GM20431 (cell line): ENCODE results near the gene C5orf52.
"Not testable (repeated sequence)": the region's sequence is repeated elsewhere in the genome, so short reads cannot be mapped to it uniquely, and the experiment has no call there.

ENCODE experiments used
- in situ Hi-C: fragments of 300-500 bp; cut with MseI, MboI; formaldehyde crosslinking; loops from one replicate; pipeline ENCODE4 v1.15.0; 2020; ENCODE audit warnings: low sequenced_read_pairs; ENCODE audit not compliant: unreplicated experiment

C5orf52 gene

DNA sequence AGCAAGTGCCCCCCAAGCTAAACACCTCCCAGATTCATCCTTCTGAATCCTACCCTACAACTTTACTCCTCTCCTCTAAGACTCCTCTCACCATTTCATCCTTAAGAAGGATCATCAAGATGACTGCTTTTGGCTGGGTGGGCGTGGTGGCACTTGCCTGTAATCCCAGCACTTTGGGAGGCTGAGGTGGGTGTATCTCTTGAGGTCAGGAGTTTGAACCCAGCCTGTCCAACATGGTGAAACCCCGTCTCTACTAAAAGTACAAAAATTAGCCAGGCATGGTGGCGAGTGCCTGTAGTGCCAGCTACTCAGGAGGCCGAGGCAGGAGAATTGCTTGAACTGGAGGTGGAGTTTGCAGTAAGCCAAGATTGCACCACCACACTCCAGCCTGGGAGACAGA is 3.0 kb downstream of the C5orf52 start:
- in situ Hi-C loops: not testable (repeated sequence)

DNA sequence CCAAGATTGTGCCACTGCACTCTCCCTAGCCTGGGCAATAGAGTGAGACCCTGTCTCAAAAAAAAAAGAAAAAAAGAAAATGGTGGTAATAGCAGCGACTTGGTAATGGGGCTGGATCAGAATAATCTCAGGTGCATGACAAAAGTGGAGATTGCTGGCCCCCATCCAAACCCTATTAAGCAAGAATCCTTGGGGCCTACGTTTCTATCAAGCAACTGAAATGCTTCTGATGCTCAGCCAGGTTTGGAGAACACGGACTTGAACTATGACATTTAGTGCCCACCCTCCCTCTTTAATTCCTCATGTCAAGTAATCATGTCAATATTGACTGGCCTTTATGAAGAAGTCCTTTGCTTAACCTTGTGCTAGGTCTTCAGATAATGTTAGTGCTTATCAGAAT is 6.6 kb downstream of the C5orf52 start:
- in situ Hi-C loops: no loop called here

DNA sequence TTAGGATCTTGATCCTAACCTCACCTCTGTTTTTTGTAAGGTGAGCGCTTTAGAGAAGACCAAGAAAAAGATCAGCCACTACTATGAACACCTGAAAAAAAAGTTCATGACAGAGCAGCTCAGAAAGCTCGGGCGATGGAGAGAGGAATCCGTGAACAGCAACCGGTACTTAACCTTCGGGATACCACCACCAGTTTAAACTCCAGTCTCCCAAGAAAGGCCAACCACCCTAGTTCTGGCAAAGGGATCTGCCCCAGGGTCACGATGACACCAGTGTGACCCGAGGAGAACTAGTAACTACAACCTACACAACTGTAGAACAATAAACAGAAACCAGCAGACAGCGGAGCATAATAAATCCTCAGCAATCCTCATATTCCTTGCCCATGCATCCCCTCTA is 8.5 kb downstream of the C5orf52 start:
- in situ Hi-C loops: no loop called here

DNA sequence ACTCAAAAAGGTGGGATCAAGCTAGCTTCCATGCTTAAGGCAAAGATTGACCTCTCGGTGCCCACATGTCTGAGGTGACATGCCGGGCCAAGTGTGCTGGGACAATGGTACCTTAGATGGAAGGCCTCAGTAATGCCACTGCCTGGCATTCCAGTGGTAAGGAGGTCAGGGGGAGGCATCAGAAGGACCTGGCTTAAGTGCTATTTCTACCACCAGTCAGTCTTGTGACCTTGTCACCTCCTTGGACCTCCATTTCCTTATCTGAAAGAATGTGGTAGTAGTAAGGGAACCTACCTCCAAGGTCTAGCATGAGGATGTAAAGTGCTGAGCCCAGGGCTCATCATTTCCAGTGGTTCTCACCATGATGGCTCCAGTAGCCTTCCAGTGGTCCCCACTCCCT is 8.9 kb downstream of the C5orf52 start:
- in situ Hi-C loops: no loop called here

DNA sequence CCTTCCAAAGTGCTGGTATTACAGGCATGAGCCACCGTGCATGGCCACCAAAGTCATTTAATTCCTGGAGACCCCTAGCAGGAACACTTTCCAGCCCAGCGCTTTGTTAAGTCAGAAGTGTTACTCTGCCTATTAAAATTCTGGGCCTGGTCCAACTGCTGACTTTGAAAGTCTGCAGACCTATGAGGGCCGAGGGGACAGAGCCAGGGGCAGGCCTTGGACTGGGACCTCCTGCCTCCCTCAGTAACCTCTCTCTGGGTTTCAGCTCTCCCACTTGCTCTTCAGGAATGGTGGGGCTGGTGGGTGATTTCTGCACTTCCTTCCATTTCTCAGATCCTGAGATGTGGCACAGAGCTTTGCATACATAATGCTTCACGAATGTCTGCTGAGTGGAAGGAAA is 9.7 kb downstream of the C5orf52 start:
- in situ Hi-C loops: no loop called here

DNA sequence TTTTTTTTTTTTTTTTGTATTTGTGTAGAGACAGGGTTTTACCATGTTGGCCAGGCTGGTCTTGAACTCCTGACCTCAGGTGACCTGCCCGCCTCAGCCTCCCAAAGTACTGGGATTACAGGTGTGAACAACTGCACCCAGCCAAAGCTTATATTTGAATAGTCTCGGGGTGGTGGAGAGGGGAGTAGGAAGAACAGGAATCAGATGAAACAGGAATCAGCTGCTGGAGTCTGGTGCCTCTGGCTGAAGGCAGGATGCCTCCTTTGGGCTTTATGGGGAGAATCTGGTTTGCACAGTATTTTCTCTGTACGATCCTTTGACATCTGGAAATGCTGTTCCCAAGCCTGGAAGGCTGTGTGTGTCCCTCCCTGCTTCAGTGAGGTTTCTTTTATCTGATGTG is 10.9 kb downstream of the C5orf52 start:
- in situ Hi-C loops: no loop called here

DNA sequence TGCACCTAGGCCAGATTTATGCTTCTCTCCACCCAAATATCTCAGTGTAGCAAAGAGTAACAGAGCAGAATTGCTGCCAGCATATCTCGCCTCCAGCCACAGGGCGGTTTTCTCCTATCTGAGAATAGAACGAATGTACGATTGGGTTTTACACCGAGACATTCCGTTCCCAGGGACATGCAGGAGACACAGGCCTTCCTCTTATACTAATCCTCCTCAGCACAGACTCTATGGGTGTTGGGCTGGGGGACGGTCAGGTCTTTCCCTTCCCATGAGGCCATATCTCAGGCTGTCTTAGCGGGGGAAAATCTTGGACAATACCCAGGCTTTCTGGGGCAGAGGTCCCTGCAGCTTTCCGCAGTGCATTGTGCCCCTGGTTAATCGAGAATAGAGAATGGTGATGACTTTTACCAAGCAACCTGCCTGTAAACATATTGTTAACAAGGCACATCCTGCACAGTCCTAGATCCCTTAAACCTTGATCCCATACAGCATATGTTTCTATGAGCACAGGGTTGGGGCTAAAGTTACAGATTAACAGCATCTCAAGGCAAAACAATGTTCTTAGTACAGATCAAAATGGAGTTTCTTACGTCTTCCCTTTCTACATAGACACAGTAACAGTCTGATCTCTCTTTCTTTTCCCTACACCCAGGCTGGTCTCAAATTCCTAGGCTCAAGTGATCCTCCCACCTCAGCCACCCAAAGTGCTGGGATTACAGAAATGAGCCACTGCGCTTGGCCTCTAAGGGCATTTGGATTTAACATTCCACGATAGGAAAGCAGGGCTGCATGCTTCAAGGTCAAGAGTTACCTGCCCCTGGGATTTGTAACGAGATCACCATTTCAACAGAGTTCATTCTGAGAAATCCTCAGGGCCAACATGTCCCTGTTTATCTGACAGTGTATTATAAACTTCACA is 15.2 kb downstream of the C5orf52 start:
- in situ Hi-C loops: not testable (repeated sequence)

DNA sequence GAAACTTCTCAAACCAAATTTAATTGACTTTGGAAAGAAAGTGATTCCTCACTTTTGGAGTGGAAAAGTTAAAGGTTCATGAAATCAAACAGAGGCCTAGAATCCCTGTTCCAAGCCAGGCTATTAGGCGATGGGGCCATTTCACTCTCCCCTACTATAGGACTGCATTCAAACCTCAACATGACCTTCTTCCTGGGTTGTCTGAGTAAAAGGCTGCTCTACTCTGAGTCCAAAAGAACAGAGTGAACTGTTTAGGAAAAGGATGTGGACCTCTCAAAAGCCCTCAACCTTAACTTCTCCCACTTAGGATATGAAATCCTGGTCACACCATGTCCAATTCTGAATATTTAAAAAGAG is 15.8 kb downstream of the C5orf52 start:
- in situ Hi-C loops: no loop called here

DNA sequence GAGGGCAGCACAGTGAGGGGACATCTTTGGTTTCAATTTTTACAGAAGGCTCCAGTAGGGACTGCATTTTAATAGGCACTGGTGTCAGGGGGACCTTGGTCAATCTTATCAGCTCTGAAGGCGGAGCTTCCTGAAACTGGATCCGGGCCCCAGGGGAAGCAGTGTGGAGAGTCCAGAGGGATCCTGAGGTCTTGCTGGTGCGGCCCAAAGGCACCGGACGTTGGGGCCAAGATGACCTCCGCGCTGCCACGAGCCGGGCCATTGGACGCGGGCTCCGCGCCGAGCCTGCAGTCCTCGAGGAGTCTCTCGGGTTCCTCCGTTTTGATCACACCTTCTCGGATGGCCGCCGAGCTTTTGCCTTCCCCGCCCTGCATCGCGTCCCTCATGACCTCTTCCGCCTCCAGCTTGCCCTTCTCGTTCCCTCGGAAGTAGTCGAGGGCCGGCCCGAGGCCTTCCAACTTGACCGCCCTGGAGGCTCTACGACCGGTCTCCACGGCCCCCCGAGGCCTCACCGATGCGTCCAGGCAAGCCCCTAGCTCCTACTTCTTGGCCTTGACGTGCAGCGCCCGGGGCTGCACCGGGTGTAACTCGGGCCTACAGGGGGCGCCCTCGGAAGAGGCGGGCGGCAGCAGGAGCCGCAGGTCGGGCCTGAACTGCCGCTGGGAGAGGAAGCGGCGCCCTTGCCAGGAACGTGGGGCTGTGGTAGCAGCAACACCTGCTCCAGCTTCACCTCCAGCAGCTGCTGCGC is 18.8 kb downstream of the C5orf52 start:
- in situ Hi-C loops: no loop called here

DNA sequence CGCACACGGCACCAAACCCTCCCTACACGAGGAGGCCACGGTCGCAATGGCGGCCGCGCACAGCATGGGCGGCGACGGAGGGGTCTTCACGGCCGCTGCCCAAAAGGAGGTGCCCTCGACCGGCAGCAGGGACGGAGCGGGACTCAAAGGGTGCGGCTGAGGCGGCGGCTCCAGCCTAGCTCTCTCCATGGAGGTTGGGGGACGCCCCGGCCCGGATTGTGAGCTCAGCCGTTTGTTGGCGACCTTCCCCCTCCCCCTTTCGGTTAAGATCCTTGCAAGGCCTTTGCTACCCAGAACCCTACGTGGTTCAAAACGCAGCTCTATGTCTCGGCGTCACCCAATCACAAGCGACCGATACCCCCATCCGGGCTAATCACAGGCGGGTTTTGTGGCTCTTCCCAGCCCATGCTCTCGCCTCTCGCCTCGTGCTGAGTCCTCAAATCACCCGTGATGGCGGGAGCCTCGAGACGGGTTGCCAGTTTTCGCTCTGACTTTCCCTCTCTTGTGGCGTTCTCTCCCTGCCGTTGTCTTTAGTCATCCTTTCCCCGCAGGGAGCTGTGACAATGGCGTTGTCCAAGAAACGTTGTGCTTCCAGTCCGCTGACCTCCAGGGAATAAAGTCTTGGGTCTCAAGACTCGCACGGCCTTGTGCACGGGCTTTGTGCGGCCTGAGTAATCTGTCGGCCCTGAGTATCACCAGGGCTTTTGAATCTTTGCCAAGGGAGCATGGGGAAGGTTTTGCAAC is 19.5 kb downstream of the C5orf52 start:
- in situ Hi-C loops: no loop called here

DNA sequence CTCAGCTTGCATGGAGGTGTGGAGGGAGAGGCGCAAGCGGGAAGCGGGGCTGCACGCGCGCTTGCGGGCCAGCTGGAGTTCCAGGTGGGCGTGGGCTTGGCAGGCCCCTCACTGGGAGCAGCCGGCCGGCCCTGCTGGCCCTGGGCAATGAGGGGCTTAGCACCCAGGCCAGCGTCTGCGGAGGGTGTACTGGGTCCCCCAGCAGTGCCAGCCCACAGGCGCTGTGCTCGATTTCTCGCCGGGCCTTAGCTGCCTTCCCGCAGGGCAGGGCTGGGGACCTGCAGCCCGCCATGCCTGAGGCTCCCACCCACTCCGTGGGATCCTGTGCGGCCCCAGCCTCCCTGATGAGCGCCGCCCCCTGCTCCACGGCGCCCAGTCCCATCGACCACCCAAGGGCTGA is 22.5 kb downstream of the C5orf52 start:
- in situ Hi-C loops: not testable (repeated sequence)

DNA sequence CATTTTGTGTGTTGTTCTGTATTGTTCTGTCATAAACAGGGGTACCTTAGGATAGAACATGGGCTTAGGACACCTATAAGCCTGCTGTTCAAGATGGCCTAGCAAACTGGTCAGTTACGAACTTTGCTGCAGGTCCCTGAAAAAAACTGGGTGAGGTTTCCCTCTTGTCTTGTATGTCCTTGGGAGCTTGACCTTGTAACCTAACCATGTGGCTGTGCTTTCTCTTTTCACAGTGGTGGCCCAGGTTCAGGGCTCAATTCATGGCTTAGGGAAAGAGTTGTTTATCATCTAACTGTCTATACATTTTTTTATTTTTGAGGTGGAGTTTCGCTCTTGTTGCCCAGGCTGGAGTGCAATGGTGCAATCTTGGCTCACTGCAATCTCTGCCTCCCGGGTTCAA is 24.8 kb downstream of the C5orf52 start:
- in situ Hi-C loops: not testable (repeated sequence)

DNA sequence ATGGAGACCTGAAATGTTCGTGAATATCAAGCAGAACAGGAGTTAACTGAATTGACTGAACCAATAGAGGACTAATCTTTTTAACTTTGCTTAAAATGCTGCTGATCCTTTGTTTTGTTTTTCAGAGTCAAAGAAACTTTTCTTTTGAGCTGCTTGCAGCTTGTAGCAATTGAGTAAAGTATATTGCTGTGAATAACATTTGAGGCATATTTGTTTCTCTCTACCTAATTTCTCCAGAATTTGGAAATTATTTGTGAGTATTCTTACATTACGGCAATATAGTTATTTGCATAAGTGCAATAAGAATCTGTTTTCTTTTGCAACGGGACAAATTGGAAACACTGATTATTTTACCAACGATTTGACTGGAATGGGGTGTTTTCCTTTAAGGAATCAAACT is 27.3 kb downstream of the C5orf52 start:
- in situ Hi-C loops: not testable (repeated sequence)

DNA sequence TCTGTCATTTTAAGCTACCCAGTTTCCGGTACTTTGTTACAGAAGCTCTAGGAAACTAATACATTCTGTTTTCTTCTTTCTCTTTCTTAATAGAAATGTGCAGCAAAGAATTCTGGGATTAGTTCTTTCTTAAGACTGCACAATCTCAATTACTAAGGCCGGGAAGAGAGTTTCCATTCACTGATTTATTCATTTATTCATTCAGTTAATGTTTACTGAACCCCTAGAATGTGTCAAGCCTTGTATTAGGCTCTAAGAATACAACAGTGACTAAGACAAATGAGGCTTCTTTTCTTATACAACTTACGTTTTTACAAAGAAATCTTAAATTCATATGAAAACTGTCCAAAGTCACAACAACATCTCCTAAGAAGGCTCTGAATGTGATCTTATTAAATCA is 32.4 kb downstream of the C5orf52 start:
- in situ Hi-C loops: loop anchor here (25.0 kb wide), 1 partner anchor 266 kb away; no protein-coding TSS in a partner anchor

DNA sequence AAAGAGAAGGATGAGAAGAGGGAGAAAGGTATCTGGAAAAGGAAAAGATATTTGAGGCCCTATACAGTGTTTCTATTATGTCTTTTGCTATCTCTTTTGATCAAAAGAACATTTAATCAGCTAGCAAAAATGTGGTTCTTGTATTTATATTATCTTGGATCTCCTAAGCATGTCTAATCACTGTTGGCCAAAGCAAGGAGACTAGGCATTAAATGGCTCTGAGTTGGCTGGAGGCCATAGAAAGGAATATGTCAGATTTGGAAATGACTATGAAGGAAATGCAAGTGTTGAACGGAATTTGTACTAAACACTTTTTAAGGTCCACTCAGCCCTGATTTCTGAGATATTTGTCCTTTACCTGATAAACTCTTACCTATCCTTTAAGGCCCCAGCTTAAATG is 37.5 kb downstream of the C5orf52 start:
- in situ Hi-C loops: loop anchor here (25.0 kb wide), 1 partner anchor 272 kb away; no protein-coding TSS in a partner anchor

DNA sequence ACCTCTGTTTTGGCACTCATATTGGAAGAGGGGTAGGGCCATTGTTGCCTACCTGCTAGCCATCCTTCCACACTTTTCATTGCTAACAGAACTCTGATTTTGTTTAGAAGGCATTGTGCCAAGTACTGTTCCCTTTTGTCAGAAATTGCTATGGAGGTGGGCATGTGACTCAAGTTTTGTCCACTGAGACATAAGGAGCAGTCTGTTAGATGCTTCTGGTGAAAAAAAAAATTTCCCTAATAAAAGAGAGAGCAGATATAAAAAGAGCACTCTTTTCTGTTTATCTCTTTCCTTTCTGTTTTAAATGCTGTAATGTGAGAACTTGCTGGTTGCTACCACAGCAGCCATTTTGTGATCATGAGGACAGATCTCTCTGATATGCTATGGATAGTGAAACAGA is 38.0 kb downstream of the C5orf52 start:
- in situ Hi-C loops: loop anchor here (25.0 kb wide), 1 partner anchor 272 kb away; no protein-coding TSS in a partner anchor

DNA sequence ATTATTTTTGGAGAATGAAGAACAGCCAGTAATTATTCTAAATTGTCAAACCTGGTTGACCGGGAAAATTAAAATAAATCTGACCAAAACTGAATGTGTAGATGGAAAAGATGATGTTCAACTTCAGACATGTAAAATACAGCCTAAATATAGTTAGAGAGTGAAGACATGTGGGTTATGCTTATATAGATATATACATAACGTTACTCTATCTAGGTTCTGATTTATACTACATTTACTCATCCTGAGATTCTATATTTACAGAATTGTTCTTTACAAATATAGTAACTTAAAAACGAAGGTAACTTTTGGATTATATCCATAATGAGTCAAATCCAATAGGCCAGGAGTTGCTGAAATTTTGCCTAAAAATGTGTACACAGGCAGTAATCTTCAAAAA is 39.1 kb downstream of the C5orf52 start:
- in situ Hi-C loops: loop anchor here (25.0 kb wide), 1 partner anchor 273 kb away; no protein-coding TSS in a partner anchor

DNA sequence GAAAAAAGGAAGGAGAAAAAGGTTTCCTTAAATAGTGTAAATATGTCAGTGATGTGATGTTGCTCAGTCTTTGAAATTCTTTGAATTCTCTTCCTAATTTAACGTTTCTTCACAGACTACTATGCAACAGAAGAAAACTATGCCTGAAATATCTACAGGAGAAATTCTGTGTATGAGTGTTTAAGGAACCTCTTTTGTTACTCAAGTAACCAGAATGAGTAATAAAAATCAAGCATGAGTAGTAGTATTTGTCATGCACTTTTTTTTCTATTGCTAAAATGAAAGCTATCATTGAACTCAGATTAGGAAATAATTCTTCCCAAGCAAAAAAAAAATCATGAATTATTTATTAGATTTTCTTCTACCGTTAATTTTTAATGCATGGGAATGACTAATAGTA is 39.5 kb downstream of the C5orf52 start:
- in situ Hi-C loops: loop anchor here (25.0 kb wide), 1 partner anchor 274 kb away; no protein-coding TSS in a partner anchor

DNA sequence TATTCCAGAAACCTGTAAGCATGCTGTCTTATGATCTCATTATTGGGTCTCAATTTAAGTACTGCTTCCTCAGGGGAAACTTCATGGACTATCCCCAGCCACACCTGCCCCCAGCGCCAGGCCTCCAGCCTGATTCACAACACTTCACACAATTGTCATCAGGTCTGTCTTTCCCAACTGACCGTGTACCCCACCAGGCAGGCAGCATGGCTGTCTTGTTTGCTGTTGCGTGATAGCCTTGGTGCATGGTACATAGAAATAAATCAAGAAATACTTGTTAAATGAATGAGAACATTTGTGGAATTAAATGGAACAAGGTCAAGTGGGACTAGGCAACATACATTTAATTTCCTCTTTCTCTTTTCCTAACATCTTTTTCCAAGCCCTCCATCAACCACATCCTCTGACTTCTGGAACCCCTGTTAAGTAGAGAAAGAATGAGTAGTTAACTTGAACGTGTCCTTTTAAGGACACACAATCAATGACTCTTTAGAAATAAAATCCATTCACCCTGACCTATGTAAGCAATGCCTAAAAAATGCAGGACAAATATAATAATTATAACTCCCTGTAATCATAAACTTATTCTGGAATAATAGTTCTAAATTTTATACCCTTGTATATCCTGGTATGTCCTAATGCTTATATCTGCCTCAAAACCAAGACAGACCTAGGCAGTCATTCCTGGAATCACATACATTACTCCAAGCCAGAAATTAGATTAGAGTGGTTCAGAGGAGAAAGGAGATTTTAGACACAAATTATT is 42.7 kb downstream of the C5orf52 start:
- in situ Hi-C loops: loop anchor here (25.0 kb wide), 1 partner anchor 277 kb away; no protein-coding TSS in a partner anchor

DNA sequence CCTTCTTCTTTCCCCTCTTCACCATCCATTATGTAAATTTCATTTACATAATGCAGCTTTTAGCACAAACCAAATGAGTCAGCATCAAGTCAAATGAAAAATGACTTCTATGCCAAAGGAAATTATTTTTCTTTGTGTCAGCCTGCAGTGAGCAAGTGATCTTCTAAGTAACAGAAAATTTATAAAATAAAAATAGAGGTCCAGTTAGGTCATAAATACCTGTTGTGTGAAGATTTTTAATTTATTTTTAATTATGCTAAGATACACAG is 43.2 kb downstream of the C5orf52 start:
- in situ Hi-C loops: loop anchor here (25.0 kb wide), 1 partner anchor 277 kb away; no protein-coding TSS in a partner anchor
